ENCODE measurements around the gene TMEM182. TPM values are rescaled to one million over a fixed set of nuclear protein-coding genes. Genes with fewer than 3 reads are reported as not detected.

TMEM182 gene
- total RNA-seq, 2 donors from 2014 or later = 2.5 to 3.1 TPM

GRCh38 chr2:102765061-102765460 is 3.2 kb downstream of the TMEM182 start:
- H3K4me3 ChIP-seq = no peak overlapping the region
- no peak for TF ChIP-seq CTCF (IDR thresholded peaks at IDR 0.05)
- ATAC-seq (ENCODE audit: insufficient number of reproducible peaks, low FRiP score, low read depth) (no peak), DNase-seq (ENCODE audit: low spot score) (no peak)
- H3K27me3 ChIP-seq (replicated peaks; ENCODE audit: insufficient read depth) = no peaks in the 10 kb centered on the region
- peaks cover 0 to 3% of the 10 kb centered on the region in 2 donors for H3K4me1 ChIP-seq (ENCODE audit: control insufficient read depth in 1 of 2, low read depth in 2 of 2)
- no peaks in the 10 kb centered on the region for H3K36me3 ChIP-seq
- no peak overlapping the region for H3K27ac ChIP-seq
- no peaks in the 10 kb centered on the region for H3K9me3 ChIP-seq

GRCh38 chr2:102768253-102768652 is 6.4 kb downstream of the TMEM182 start:
- no peak for DNase-seq (ENCODE audit: low spot score)
- no peak for ATAC-seq (ENCODE audit: insufficient number of reproducible peaks, low FRiP score, low read depth)
- no peak for TF ChIP-seq CTCF (IDR thresholded peaks at IDR 0.05)

GRCh38 chr2:102768892-102769291 is 7.1 kb downstream of the TMEM182 start:
- Histone ChIP-seq H3K27ac (no peak overlapping the region), H3K4me1 (ENCODE audit: control insufficient read depth in 1 of 2, low read depth in 2 of 2) (no peaks in the 10 kb centered on the region)

More at GRCh38 chr2:102768253-102768652, 6.4 kb downstream of the TMEM182 start:
- Histone ChIP-seq H3K9me3 (no peaks in the 10 kb centered on the region), H3K27ac (no peak overlapping the region), H3K4me1 (ENCODE audit: control insufficient read depth in 1 of 2, low read depth in 2 of 2) (no peaks in the 10 kb centered on the region), H3K4me3 (no peak overlapping the region), H3K27me3 (replicated peaks; ENCODE audit: insufficient read depth) (no peaks in the 10 kb centered on the region), H3K36me3 (no peaks in the 10 kb centered on the region)

GRCh38 chr2:102770506-102770905 is 8.7 kb downstream of the TMEM182 start:
- Histone ChIP-seq H3K4me3 (no peak overlapping the region), H3K27ac (no peak overlapping the region), H3K36me3 (no peaks in the 10 kb centered on the region), H3K27me3 (replicated peaks; ENCODE audit: insufficient read depth) (no peaks in the 10 kb centered on the region), H3K4me1 (ENCODE audit: control insufficient read depth in 1 of 2, low read depth in 2 of 2) (no peaks in the 10 kb centered on the region), H3K9me3 (no peaks in the 10 kb centered on the region)
- DNase-seq (ENCODE audit: low spot score) (no peak), ATAC-seq (ENCODE audit: insufficient number of reproducible peaks, low FRiP score, low read depth) (no peak)
- no peak for TF ChIP-seq CTCF (IDR thresholded peaks at IDR 0.05)

More at GRCh38 chr2:102768892-102769291, 7.1 kb downstream of the TMEM182 start:
- DNase-seq (ENCODE audit: low spot score) = no peak
- no peak for TF ChIP-seq CTCF (IDR thresholded peaks at IDR 0.05)
- H3K27me3 ChIP-seq (replicated peaks; ENCODE audit: insufficient read depth) = no peaks in the 10 kb centered on the region
- no peak overlapping the region for H3K4me3 ChIP-seq
- H3K9me3 ChIP-seq = no peaks in the 10 kb centered on the region
- no peak for ATAC-seq (ENCODE audit: insufficient number of reproducible peaks, low FRiP score, low read depth)
- no peaks in the 10 kb centered on the region for H3K36me3 ChIP-seq

- no peaks in the 10 kb centered on the region for H3K27me3 ChIP-seq (replicated peaks; ENCODE audit: insufficient read depth)
- H3K36me3 ChIP-seq = no peaks in the 10 kb centered on the region
- ATAC-seq (ENCODE audit: insufficient number of reproducible peaks, low FRiP score, low read depth) = no peak
- no peaks in the 10 kb centered on the region for H3K4me1 ChIP-seq (ENCODE audit: control insufficient read depth in 1 of 2, low read depth in 2 of 2)
- no peaks in the 10 kb centered on the region for H3K9me3 ChIP-seq
- TF ChIP-seq CTCF (IDR thresholded peaks at IDR 0.05) = no peak
- no peak overlapping the region for H3K4me3 ChIP-seq
- H3K27ac ChIP-seq = no peak overlapping the region
- DNase-seq (ENCODE audit: low spot score) = no peak
Measured at GRCh38 chr2:102771114-102771513, 9.3 kb downstream of the TMEM182 start.

All from thoracic aorta (tissue), 2 donors.